Upper lobe of right lung (tissue), 1 donor: ENCODE data around the gene SIPA1L3. TPM values are rescaled to one million over a fixed set of nuclear protein-coding genes. Genes with fewer than 3 reads are reported as not detected.

Experiments
- ATAC-seq: fragments of 200-7000 bp; cut with Tn5 transposase; one replicate; pipeline ENCODE4 v1.9.1; 2020; ENCODE audit warnings: mild to moderate bottlenecking, moderate library complexity
- DNase-seq: peaks from one replicate; pipeline ENCODE4 v3.0.0-alpha.2; 2020
- H3K27ac ChIP-seq: fragments of 200-600 bp; one replicate; pipeline ENCODE4 v1.8.0; 2022
- H3K27me3 ChIP-seq: fragments of 200-600 bp; one replicate; pipeline ENCODE4 v1.8.0; 2022; ENCODE audit warnings: mild to moderate bottlenecking
- H3K36me3 ChIP-seq: fragments of 200-600 bp; one replicate; pipeline ENCODE4 v1.8.0; 2022
- H3K4me1 ChIP-seq: fragments of 200-600 bp; one replicate; pipeline ENCODE4 v1.8.0; 2022
- H3K4me3 ChIP-seq: fragments of 200-600 bp; one replicate; pipeline ENCODE4 v1.8.0; 2022; ENCODE audit warnings: mild to moderate bottlenecking
- H3K9me3 ChIP-seq: fragments of 200-600 bp; one replicate; pipeline ENCODE4 v1.8.0; 2022
- CTCF ChIP-seq: fragments of 200-600 bp; IDR thresholded peaks from one replicate; pipeline ENCODE4 v1.8.0; 2022; ENCODE audit warnings: antibody characterized with exemption
- intact Hi-C: fragments of 100-400 bp; cut with DNase I; formaldehyde crosslinking; loops from one replicate; pipeline ENCODE4 v1.11.0; 2022
- total RNA-seq: library from RNA; stranded (reverse); fragmentation: NEBNext Ultra II Directional; extraction: Animal tissue kit (Norgen Biotek cat#: 25700); gene quantifications from one replicate; pipeline ENCODE4 v1.2.1, GENCODE V29; 2021
- donor health status: DM: no; HTN: yes; CAD: no; lungs with severe emphysema.

Gene SIPA1L3
- total RNA-seq, 1 donor from 2014 or later: 66.3 TPM

DNA sequence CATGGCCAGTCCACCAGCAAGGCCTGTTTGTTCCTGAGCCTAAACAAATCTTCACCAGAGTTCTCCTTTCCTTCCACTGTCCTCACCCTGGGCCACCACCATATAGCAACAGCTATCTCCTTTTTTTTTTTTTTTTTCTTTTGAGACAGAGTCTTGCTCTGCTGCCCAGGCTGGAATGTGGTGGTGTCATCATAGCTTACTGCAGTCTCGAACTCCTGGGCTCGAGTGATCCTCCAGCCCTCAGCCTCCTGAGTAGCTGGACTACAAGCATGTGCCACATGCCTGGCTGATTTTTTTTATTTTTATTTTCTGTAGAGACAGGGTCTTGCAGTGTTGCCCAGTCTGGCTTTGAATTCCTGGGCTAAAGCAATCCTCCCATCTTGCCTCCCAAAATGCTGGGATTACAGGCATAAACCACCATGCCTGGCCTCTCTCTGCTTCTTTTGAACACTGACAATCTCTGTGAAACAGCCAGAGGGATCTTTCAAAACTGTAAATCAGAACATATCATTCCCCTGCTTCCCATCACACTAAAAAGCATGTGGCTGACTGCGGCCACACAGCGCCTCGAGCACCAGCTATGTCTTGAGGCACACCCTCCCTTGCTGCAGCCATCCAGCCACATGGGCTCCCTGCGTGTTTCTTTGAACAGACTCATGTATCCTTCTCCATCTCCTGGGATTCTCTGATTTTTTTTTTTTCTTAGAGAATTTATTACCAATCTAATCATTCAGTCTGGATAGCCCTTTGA, 110.6 kb downstream of the SIPA1L3 start:
- Histone ChIP-seq H3K27me3 (no peaks in the 10 kb centered on the region), H3K27ac (no peak overlapping the region), H3K36me3 (no peaks in the 10 kb centered on the region), H3K4me3 (no peak overlapping the region), H3K4me1 (peaks cover 12% of the 10 kb centered on the region), H3K9me3 (no peaks in the 10 kb centered on the region)
- ATAC-seq (no peak), DNase-seq (no peak)
- intact Hi-C loops: no loop called here
- no peak for TF ChIP-seq CTCF

GRCh38 chr19:38018694-38019395, 111.8 kb downstream of the SIPA1L3 start:
- Histone ChIP-seq H3K4me1 (peaks cover 19% of the 10 kb centered on the region), H3K36me3 (no peaks in the 10 kb centered on the region), H3K27ac (no peak overlapping the region), H3K4me3 (no peak overlapping the region), H3K9me3 (no peaks in the 10 kb centered on the region), H3K27me3 (no peaks in the 10 kb centered on the region)
- no peak for TF ChIP-seq CTCF
- ATAC-seq (no peak), DNase-seq (no peak)
- intact Hi-C loops: no loop called here

- Histone ChIP-seq H3K9me3 (no peaks in the 10 kb centered on the region), H3K27ac (no peak overlapping the region), H3K4me1 (peaks cover 19% of the 10 kb centered on the region), H3K36me3 (no peaks in the 10 kb centered on the region), H3K4me3 (no peak overlapping the region), H3K27me3 (no peaks in the 10 kb centered on the region)
- no peak for TF ChIP-seq CTCF
- no peak for DNase-seq
- intact Hi-C loops: no loop called here
- no peak for ATAC-seq
These were observed 112.4 kb downstream of the SIPA1L3 start for GRCh38 chr19:38019396-38019724.

GRCh38 chr19:38020311-38020710, 113.3 kb downstream of the SIPA1L3 start:
- H3K27ac ChIP-seq: peak overlapping the region; percentile 17
- no peaks in the 10 kb centered on the region for H3K27me3 ChIP-seq
- H3K4me3 ChIP-seq: no peak overlapping the region
- no peak for TF ChIP-seq CTCF
- intact Hi-C loops: no loop called here
- H3K9me3 ChIP-seq: no peaks in the 10 kb centered on the region
- peaks cover 19% of the 10 kb centered on the region for H3K4me1 ChIP-seq
- no peak for DNase-seq
- no peaks in the 10 kb centered on the region for H3K36me3 ChIP-seq
- peak; percentile 40 for ATAC-seq

GRCh38 chr19:38021352-38021751, 114.3 kb downstream of the SIPA1L3 start:
- no peak for TF ChIP-seq CTCF
- no peak overlapping the region for H3K27ac ChIP-seq
- H3K4me1 ChIP-seq: peaks cover 25% of the 10 kb centered on the region
- H3K9me3 ChIP-seq: no peaks in the 10 kb centered on the region
- no peak overlapping the region for H3K4me3 ChIP-seq
- DNase-seq (no peak), ATAC-seq (no peak)
- intact Hi-C loops: no loop called here
- no peaks in the 10 kb centered on the region for H3K27me3 ChIP-seq
- H3K36me3 ChIP-seq: no peaks in the 10 kb centered on the region
